Gastrocnemius medialis (tissue), 4 donors: ENCODE results near the gene VPS37C. TPM values are rescaled to one million over a fixed set of nuclear protein-coding genes. Genes with fewer than 3 reads are reported as not detected.

Source experiments
- ATAC-seq, 2 donors: fragments of 150-250 bp; one replicate each; pipeline ENCODE4 v1.9.1; 2016
- DNase-seq, 2 donors: peaks; one replicate each; pipeline ENCODE4 v3.0.0-alpha.2; 2019
- H3K27ac ChIP-seq, 4 donors: fragments of 200-600 bp; sonication (generic); 1 replicate in 1 of 4; 2 replicates in 3 of 4; pipeline ENCODE4 v1.5.1; 2016 to 2018; ENCODE audit warnings: mild to moderate bottlenecking in 2 of 4, moderate library complexity in 1 of 4
- H3K27me3 ChIP-seq, 3 donors: fragments of 200-600 bp; sonication (generic) in 2 of 3; 1 replicate in 1 of 3; 2 replicates in 2 of 3; pipeline versions ENCODE4 v1.5.1 to v1.6.0; 2016 to 2019; ENCODE audit warnings: mild to moderate bottlenecking in 1 of 3, moderate library complexity in 1 of 3
- H3K36me3 ChIP-seq, 2 donors: fragments of 200-600 bp; sonication (generic) in 1 of 2; one replicate each; pipeline ENCODE4 v1.5.1; 2017 to 2018
- H3K4me1 ChIP-seq, 2 donors: fragments of 200-600 bp; sonication (generic) in 1 of 2; one replicate each; pipeline ENCODE4 v1.5.1; 2016 to 2017; ENCODE audit warnings: mild to moderate bottlenecking in 2 of 2
- H3K4me3 ChIP-seq, 4 donors: fragments of 200-600 bp; sonication (generic) in 3 of 4; 1 replicate in 1 of 4; 2 replicates in 3 of 4; pipeline ENCODE4 v1.5.1; 2016 to 2019; ENCODE audit warnings: mild to moderate bottlenecking in 2 of 4
- H3K9me3 ChIP-seq, 3 donors: fragments of 200-600 bp; sonication (generic) in 2 of 3; 1 replicate in 1 of 3; 2 replicates in 2 of 3; pipeline ENCODE4 v1.5.1; 2016 to 2019
- CTCF ChIP-seq, 5 experiments: fragments of 450-650 bp in 3 of 5; fragments of 200-600 bp in 2 of 5; sonication (generic) in 2 of 5; IDR thresholded peaks in 4 of 5; conservative IDR thresholded peaks in 1 of 5; 1 replicate in 4 of 5; 2 replicates in 1 of 5; pipeline ENCODE4 v1.5.1; 2016 to 2019; ENCODE audit warnings: antibody characterized with exemption in 5 of 5, mild to moderate bottlenecking in 3 of 5, moderate library complexity in 3 of 5
- POLR2A ChIP-seq, 2 donors: fragments of 450-650 bp; IDR thresholded peaks; one replicate each; pipeline ENCODE4 v1.6.1; 2017; ENCODE audit warnings: antibody characterized with exemption in 2 of 2, mild to moderate bottlenecking in 2 of 2, moderate library complexity in 2 of 2
- in situ Hi-C, 4 donors: fragments of 200-750 bp; cut with MboI; loops; one replicate each; pipeline versions ENCODE4 v1.15.0 to v1.8.0; 2017; ENCODE audit warnings: low sequenced_read_pairs in 4 of 4
- intact Hi-C: fragments of 100-400 bp; cut with DNase I; formaldehyde crosslinking; loops from one replicate; pipeline ENCODE4 v1.15.1; 2023; ENCODE audit warnings: low total_unique reads
- total RNA-seq, 4 donors: library from RNA; depleted of rRNA; stranded (reverse); fragments of >200 nt; gene quantifications; one replicate each; pipeline versions ENCODE4 v1.1.0 to v1.2.3, GENCODE V29; 2016

Gene VPS37C
- total RNA-seq, 4 donors from 2014 or later, result 17.7 to 27.1 (median 23.5) TPM

- ATAC-seq (no peak), DNase-seq (no peak)
- peaks cover 0 to 4% (median 0%) of the 10 kb centered on the region in 3 donors for H3K27me3 ChIP-seq
- in situ Hi-C loops, result loop anchor here in 3 of 4 donors (25.0 kb wide), 2 partner anchors 158 to 358 kb away; partner anchors contain the start of gene CCDC86 (in 3 of the 3)
- no peak overlapping the region for H3K27ac ChIP-seq
- H3K4me3 ChIP-seq, result no peak overlapping the region
- H3K9me3 ChIP-seq, result no peaks in the 10 kb centered on the region
- no peaks in the 10 kb centered on the region for H3K36me3 ChIP-seq
- H3K4me1 ChIP-seq, result no peaks in the 10 kb centered on the region
- no peak for TF ChIP-seq CTCF (IDR thresholded peaks at IDR 0.05 in 4 of 5, conservative IDR thresholded peaks at IDR 0.05 in 1 of 5)
- TF ChIP-seq POLR2A (IDR thresholded peaks at IDR 0.05), result no peak
- intact Hi-C loops, result no loop called here
Measured at GRCh38 chr11:61194981-61195695, 33.9 kb upstream of the VPS37C start.

- Histone ChIP-seq H3K9me3 (no peaks in the 10 kb centered on the region), H3K27ac (no peak overlapping the region), H3K4me3 (no peak overlapping the region), H3K36me3 (no peaks in the 10 kb centered on the region), H3K4me1 (no peaks in the 10 kb centered on the region), H3K27me3 (peaks cover 0 to 4% (median 0%) of the 10 kb centered on the region in 3 donors)
- intact Hi-C loops, result no loop called here
- ATAC-seq (no peak), DNase-seq (no peak)
- in situ Hi-C loops, result loop anchor here in 3 of 4 donors (25.0 kb wide), 2 partner anchors 157 to 357 kb away; partner anchors contain the start of gene CCDC86 (in 3 of the 3)
- no peak for TF ChIP-seq CTCF (IDR thresholded peaks at IDR 0.05 in 4 of 5, conservative IDR thresholded peaks at IDR 0.05 in 1 of 5)
- TF ChIP-seq POLR2A (IDR thresholded peaks at IDR 0.05), result no peak
Measured at GRCh38 chr11:61194169-61194671, 33.0 kb upstream of the VPS37C start.

DNA sequence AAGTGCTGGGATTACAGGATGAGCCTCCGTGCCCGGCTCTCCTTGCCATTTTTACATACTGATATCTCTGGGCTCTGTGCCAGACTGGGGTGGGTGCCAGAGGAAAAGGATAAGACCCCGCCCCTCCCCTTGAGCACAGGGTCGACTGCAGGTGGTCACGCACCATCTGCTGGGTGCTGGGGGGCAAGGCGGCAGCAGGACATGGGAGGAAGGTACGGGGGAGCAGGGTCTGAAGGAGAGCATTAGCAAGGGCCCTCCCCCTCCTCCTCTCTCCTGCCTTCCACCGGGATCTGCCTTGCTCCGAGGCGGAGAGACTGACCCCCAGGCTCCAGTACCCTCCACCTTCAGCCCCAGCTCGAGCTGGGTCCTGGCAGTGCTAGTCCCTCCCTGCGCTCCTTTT lies 32.4 kb upstream of the VPS37C start:
- Histone ChIP-seq H3K9me3 (no peaks in the 10 kb centered on the region), H3K4me1 (no peaks in the 10 kb centered on the region), H3K4me3 (no peak overlapping the region), H3K27ac (no peak overlapping the region), H3K27me3 (peaks cover 0 to 4% (median 0%) of the 10 kb centered on the region in 3 donors), H3K36me3 (no peaks in the 10 kb centered on the region)
- ATAC-seq (no peak), DNase-seq (no peak)
- intact Hi-C loops, result no loop called here
- in situ Hi-C loops, result loop anchor here in 3 of 4 donors (25.0 kb wide), 2 partner anchors 156 to 356 kb away; partner anchors contain the start of gene CCDC86 (in 3 of the 3)
- TF ChIP-seq POLR2A (IDR thresholded peaks at IDR 0.05) (no peak), CTCF (IDR thresholded peaks at IDR 0.05 in 4 of 5, conservative IDR thresholded peaks at IDR 0.05 in 1 of 5) (no peak)

- intact Hi-C loops, result loop anchor here (5.0 kb wide), 1 partner anchor 63 kb away; no protein-coding TSS in a partner anchor
- Histone ChIP-seq H3K4me3 (no peak overlapping the region), H3K9me3 (no peaks in the 10 kb centered on the region), H3K4me1 (no peaks in the 10 kb centered on the region), H3K36me3 (no peaks in the 10 kb centered on the region), H3K27ac (no peak overlapping the region), H3K27me3 (peaks cover 0 to 4% (median 0%) of the 10 kb centered on the region in 3 donors)
- no peak for TF ChIP-seq CTCF (IDR thresholded peaks at IDR 0.05 in 4 of 5, conservative IDR thresholded peaks at IDR 0.05 in 1 of 5)
- no peak for TF ChIP-seq POLR2A (IDR thresholded peaks at IDR 0.05)
- in situ Hi-C loops, result loop anchor here in 3 of 4 donors (25.0 kb wide), 2 partner anchors 153 to 353 kb away; partner anchors contain the start of gene CCDC86 (in 3 of the 3)
- no peak for ATAC-seq
- DNase-seq, result no peak
Measured at GRCh38 chr11:61189933-61190332, 28.7 kb upstream of the VPS37C start.
